GM12875 (cell line): Measurements from ENCODE around the gene DCLK2.

Experiments used
- H3K4me3 ChIP-seq: one replicate; pipeline ENCODE4 v1.5.1; 2011; ENCODE audit warnings: low read depth, low read length, control low read depth
- CTCF ChIP-seq: IDR thresholded peaks from 2 replicates; pipeline ENCODE4 v1.5.1; 2011; ENCODE audit warnings: low read depth, mild to moderate bottlenecking, control low read depth, inconsistent platforms, low read length, moderate library complexity, borderline replicate concordance; ENCODE audit not compliant: insufficient read depth

Gene DCLK2

DNA sequence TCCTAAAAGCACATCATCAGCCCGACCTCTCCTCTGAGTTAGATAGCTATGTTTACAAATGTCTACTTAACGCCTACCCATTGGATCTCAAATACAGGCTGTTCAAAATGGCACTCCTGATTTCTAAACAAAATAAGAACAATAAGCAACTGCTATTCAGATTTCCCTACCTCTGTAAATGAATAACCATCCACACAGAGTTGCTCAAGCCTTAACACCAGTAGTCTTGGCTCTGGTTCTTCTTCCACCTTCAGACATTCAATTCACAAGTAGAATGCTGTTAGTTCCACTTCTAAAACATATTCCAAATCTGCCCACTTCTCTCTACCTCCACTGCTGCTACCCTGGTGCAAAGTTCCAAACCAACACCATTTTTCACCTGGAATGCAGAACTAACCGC is 27.1 kb upstream of the DCLK2 start:
- no peak for TF ChIP-seq CTCF
- no peak overlapping the region for H3K4me3 ChIP-seq

- TF ChIP-seq CTCF, result no peak
- no peak overlapping the region for H3K4me3 ChIP-seq
Observed at GRCh38 chr4:150055467-150055866, 22.8 kb upstream of the DCLK2 start.

DNA sequence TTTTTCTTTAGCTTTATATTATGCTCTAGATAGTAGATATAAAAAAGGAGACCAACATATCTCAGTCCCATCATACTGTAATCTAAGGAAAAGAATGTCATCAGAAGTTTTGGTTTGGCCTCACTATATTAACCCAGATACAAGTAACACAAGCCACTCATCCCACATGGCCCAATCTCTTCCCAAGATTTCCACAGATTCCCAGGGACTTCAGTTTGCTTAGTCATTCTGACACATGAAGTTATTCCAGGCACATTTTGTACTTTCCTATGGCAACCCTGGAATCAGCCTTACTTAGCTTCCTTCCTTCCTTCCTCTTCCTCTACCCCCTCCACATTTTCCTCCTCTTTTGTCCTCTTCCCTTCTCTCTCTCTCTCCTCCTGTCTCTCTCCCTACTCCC is 21.7 kb upstream of the DCLK2 start:
- no peak for TF ChIP-seq CTCF
- no peak overlapping the region for H3K4me3 ChIP-seq

DNA sequence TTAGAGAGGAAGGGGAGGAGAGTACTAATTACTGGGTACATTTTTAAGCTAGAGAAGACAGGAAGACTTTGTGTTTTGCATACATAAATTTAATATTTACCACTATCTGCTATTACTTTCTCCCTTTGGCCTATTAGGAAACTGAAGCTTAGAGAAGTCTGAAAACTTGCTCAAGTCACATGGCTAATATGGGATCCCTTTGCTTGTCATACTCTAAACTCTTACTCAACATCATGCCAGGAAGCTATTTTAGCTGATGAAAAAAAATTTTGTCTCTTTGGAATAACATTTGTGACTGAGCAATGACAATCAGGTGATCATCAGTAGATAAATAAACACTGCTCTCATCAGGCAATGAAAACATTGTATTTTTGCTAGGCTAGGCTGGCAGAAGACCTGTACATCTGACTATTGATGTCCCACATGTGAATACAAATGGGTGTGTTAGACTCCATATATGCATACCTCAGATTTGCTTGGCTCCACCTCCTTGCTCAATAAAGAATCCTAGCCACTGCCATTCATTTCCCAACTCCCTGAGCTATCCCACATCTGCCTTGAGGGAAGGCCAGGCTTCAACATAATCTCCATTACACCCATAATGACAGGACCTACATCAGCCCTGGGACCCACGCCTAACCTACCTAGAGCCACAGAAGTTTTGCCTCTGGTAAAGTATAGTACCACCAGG is 17.0 kb upstream of the DCLK2 start:
- TF ChIP-seq CTCF, result no peak
- no peak overlapping the region for H3K4me3 ChIP-seq

- no peak for TF ChIP-seq CTCF
Observed at GRCh38 chr4:150063128-150063527, 15.1 kb upstream of the DCLK2 start.

GRCh38 chr4:150065740-150066139 is 12.5 kb upstream of the DCLK2 start:
- H3K4me3 ChIP-seq, result no peak overlapping the region
- no peak for TF ChIP-seq CTCF

More at GRCh38 chr4:150063128-150063527, 15.1 kb upstream of the DCLK2 start:
- no peak overlapping the region for H3K4me3 ChIP-seq

- no peak overlapping the region for H3K4me3 ChIP-seq
- TF ChIP-seq CTCF, result no peak
Observed at GRCh38 chr4:150067859-150068258, 10.4 kb upstream of the DCLK2 start.
